NCI-H1105 treated with DMSO at 0.1 percent for 48 hours (cell line): Measurements from ENCODE around the gene SOX18.

Experiments used
- DNase-seq: peaks from one replicate; lab custom pipeline; 2025; lab: John Stamatoyannopoulos, UW

SOX18 gene

DNA sequence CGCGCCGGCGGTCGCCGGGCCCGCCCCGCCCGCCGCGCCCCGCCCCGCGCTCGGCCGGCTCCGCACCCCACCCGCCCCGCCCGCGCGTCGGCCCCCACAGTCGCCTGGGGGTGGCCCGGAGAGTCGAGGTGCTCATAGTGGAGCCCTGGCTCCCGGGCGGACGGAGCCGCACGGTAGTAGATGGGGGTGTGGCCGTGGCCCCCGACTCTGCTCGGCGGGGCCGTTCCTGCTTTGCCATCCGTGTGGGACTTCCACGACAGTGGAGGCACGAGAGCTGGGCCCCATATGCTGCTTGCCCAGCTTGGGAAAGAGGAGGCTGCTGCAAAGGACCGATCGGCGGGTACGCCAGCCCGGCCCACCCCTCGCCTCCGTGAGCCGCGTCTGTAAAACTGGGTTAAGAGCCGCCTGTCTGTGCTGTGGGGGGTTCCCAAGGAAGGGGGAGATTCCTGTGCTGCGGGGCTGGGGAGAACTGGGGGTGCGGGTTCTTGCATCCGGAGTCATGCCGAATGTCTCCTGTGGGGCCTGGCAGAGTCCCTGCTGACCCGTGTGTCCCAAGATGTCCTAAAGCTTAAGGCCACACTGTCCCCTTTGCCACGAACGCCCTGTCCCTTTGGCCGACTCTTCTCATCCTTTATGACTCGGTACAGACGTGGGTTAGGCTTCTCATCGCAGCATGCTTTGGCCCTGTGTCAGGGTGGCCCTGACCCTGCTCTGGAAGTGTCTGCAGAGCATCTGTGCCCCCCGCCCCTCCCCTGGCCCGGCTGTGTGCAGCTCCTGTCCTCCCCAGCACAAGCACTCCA is 30.8 kb upstream of the SOX18 start, which contains the start of gene OPRL1:
Gene OPRL1 (plus strand): TSS at position 70 of the 800 bp plus-strand sequence. CDS start 12,639 bp downstream, outside the sequence.
- no peak for DNase-seq

DNA sequence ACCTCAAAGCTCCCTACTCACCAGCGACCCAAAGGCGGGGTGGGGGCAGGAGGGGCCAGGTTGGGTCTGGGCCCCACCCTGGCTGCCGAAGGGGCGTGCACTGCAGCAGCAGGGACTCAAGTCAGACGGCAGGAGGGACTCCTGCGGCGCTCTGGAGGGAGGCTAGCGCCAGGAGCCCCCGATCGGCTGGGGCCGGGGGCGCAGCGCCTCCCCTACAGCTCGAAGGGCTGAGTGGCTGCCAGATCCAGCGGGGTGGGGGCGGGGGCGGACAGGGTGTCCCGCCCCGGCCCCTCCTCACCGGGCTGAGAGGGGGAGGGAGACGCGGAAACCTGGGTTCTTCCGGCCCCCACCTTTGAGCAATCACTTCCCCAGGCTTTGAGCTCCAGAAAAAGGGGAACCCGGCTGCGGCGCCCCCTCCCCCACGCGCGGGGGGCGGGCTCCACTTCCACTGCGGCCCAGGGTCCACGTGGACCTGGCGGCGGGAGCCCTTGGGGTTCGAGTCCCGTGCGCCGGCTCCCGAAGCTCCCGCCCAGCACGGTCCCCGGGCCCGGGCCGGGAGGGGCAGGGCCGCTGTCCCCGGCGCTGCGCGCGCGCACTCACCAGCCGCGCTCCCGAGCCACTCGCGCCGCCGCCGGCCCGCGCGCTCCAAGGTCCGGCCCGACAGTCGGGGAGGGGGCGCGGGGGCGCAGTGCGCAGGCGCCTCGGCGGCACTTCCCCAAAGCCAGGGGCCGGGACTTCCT is 30.0 kb upstream of the SOX18 start, which contains the start of gene RGS19:
Gene RGS19 (minus strand): TSS at position 246 of the 740 bp plus-strand sequence. CDS start 2,632 bp downstream, outside the sequence.
- DNase-seq, result peak; percentile 28

DNA sequence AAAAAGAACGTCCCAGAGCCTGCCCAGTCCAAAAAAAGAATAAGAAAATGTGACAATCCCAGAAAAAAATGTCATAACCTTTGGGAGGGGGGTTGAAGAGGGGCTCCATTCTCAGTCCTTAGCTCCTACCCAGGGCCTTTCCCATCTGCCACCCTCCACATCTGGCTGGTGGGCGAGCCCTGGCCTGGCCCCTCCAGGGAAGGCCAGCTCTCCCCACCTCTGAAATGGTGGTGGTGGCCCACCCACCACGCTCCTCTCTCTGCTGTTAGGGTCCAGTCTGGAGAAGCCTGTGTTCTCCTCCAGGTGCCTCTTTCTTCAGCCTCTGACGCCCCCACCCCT is 29.5 kb upstream of the SOX18 start:
- no peak for DNase-seq

DNA sequence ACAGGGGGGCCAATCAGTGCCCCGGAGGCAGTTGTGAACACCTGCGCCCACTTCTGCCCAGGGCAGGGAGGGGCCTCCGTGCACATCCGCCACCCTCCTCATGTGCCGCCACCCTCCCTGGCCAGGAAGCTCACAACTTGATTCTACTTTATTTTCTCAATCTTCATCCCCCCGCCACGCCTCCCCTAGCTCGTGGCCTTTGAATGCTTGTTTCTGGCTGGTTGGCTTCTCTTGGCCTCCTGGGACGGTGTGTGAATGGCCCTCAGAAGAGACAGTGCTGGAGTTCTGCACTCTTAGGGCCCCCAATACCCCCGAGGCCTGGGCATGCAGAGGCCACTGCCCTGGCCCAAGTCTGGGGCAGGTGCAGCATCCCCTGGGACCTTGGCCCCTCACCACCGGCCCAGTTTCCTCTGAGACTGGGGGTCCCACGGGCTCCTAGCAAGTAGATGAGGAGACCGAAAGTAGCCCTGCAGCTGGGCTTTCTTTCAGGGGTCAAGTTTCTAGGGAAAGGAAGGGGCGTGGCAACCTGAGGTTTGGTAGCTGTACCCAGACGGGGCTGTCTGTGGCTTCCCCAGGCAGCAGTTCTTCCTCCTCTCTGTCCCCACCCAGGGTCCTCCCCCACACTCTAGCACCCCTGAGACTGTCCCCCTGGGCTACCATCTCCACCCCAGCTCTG is 28.6 kb upstream of the SOX18 start:
- DNase-seq, result no peak

DNA sequence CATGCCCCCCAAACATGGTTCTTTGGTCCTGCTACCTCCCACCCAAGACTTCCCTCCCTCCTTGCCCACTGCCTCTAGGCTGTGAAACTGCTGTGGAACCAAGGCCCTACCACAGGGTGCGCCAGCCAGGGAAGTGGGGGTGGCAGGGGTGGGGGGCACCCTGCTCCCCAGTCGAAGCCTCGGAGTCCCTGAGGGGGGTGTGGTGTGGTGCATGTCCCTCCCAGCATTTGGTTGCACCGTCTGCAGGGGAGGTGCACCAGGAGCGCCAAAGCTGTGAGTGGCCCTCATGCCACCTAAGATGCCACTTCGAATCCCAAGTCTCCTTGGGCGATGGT is 28.1 kb upstream of the SOX18 start:
- DNase-seq, result no peak

DNA sequence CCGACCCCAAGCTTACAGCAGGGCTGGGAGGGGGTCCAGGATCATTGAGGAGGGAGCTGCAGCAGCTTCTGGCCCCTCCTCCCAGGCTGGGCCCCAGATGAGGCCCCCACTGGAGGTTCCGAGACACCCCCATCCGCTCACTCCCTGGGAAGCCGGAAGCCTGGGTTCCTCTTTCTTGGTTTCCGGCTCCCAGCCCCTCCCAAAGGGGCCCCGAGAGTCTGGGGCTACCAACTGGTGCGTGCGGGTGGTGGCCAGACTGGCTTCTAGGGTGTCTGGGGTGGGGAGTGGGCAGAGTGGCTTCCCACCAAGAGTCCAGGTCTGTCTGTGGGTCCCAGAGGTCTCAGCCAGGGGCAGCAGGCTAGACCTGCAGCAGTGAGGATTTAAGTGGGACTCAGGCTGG is 27.7 kb upstream of the SOX18 start:
- DNase-seq, result no peak

DNA sequence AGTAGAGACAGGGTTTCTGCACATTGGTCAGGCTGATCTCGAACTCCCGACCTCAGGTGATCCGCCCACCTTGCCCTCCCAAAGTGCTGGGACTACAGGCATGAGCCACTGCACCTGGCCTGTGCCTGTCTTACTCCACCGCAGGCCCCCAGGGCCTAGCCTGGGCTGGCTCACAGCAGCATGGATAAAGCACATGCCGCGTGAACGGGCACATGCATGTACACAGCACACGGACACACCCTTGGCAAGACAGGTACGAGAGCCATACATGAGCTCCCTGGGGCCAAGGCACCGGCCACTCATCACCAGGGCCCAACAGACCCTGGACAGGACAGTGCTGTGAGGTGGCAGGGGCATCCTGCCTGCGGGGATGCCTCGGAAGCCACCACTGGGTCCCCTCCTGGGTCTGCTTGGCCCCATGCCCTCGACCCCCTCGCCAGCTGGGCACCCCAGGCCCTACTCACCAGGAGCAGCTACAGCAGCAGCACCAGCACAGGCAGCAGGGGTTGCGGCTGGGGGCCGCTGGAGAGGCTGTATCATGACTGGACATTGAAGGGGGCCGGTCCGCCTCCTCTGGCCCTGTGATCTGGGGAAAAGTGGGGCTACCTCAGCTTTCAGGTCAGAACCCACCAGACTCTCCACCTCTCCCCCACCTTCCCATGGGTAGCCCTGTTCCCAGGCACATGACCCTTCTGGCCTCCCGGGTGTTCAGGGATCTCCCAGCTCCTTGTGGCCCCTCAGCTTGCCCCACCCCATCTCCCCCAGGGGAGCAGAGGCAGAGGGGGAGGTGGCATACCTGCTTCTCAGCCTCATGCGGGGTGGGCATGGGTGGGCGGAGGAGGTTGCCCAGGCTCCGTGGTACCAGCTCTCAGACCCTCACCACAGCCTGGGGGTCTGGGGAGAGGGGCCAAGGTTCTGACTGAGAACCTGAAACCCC is 26.9 kb upstream of the SOX18 start:
- DNase-seq, result no peak

DNA sequence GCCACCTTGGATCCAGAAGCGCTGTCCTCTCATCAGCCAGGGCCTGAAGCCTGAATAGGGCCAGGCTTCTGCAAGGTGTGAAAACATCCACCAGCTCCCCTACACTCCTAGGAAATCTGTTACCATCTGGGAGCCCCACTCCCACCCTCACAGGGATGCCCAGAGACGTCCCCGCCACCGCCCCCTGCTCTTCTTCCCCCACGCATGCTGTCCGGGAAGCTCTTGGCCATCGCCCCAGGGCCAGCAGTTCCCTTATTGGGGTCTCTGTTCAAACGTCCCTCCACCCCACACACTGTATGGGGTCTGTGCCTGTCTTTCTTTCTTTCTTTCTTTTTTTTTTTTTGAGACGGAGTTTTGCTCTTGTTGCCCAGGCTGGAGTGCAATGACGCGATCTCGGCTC is 26.1 kb upstream of the SOX18 start:
- no peak for DNase-seq

DNA sequence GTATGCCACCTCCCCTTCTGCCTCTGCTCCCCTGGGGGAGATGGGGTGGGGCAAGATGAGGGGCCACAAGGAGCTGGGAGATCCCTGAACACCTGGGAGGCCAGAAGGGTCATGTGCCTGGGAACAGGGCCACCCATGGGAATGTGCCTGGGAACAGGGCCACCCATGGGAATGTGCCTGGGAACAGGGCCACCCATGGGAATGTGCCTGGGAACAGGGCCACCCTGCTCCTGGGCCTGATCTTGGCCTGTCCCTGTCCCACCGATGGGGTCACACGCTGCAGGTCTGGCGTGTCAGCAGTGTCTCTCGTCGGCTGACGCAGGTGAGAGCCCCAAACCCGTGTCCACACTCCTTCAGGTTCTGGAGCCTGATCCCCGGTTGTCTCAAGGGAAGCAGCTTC is 25.5 kb upstream of the SOX18 start:
- no peak for DNase-seq

DNA sequence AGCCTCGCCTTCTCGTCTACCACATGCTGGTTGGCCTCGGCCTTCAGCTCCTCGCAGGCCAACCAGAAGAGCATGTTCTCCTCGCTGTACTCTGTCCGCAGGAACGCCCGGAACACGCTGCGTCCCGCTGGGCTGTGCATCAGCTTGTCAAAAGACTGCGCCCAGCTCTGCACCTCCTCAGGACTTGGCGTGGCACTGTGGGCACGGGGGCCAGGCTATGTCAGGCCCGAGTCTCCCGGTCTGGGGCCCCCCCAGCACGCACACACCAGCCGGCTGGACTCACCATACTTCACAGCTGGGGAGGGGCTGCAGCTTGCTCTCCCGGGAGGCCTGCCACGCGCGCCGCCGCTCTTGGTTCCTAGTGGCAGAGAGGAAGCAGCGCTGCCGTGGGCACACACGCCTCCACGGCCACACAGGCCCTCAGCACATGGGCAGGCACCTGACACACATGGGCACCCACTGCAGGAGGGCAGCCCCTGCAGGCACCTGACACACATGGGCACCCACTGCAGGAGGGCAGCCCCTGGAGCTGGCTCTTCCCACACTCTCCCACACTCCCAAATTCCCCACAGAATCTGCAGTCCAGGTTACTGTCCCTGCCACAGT is 24.8 kb upstream of the SOX18 start:
- no peak for DNase-seq

DNA sequence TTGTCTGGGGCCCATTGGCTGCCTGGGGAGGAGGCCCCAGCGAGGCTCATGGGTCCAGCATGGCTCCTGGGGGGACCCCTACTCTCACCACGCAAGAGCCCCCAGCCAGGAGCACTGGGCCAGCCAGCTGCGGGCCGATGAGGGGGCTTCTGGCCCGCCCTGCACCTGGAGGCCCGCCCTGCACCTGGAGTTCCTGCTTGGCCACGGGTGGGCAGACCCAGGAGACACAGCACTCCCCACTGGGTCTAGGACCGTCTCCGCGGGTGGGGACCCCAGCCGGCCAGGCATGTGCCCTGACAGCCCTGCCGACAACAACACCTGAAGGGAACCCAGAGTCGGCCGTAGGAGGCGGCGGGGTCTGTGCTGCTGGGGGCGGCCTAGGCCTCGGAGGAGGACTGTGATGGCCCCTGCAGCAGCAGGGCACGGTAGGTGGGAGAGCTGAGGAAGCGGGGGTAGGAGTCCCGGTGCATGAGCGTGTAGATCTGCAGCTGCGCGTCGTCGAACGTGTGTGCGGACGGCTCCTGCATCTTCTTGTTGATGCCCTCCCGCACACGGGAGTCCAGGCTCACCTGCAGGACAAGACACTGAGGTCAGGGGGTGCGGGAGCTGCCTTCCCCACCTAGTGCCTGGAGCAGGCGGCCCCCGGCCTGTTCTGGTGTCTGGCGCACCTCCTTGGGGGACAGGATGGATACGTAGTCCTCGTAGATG is 24.2 kb upstream of the SOX18 start:
- no peak for DNase-seq

DNA sequence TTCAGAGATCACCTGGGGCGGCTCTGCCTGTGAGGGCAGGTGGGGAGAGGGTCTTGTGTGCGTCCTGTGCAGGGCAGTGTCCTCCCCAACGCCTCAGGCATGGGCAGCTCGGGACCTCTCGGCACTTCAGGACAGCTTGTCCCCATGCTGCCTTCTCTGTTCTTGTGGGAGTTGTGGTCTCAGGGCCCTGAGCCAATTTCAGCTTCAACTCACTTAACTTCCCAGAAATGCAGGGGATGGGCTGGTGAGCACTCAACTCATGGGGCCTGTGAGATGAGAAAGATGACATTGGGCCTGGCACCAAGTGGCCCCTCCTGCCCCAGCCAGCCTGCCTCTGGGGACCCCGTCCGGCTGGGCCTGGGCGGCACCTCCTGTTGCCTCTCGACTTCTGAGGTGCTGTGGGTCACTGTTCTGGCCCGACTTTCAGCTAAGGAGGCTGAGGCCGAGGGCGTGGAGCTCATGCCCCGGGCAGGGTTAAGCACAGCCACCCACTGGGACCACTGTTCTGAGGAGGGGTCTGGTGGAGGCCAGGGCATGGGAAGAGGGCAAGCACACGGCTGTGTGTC is 23.1 kb upstream of the SOX18 start:
- DNase-seq, result no peak

DNA sequence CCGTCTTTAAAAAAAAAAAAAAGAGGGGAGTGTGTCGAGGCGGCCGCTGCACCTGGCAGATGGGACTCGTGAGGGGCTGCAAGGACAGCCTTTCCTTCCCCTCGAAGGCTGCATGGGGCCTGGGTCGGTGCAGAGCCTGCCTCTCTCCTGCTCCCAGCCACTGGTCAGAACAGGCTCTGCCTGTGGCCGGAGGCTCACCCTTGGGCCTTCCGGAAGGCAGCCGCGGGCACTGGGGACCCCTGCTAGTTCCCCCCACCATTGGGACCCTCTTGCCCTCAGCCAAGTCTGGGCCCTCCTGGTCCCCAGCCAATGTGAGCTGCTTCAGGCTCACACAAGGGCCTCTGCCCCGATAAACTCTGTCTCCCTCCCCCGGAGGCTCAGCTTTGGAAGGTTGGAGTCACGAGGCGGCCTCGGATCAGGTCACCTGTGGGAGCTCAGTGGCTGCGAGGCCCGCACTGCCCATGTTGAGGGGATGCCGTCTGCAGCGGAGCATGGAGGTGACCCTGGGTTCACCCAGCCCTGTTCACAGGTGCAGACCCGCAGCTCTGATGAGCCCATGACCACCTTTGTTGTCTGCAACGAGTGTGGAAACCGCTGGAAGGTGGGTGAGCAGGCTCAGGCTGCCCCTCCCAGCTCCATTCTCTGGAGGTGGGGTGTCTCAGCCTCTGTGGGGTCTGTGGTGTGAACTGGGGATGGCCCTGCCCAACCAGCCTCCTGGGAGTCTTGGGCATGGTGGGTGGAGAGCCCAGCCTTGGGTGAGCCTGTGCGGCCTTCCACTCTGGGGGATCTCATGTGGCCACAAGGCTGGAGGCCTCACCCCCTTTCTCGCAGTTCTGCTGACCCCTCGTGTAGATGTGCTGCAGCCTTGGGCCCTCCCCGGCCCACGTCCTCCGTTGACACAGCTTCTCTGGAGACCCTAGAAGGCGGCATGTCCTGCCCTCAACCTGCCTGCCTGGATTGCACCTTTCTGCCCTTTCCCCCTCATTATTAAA is 22.2 kb upstream of the SOX18 start:
- DNase-seq, result no peak

DNA sequence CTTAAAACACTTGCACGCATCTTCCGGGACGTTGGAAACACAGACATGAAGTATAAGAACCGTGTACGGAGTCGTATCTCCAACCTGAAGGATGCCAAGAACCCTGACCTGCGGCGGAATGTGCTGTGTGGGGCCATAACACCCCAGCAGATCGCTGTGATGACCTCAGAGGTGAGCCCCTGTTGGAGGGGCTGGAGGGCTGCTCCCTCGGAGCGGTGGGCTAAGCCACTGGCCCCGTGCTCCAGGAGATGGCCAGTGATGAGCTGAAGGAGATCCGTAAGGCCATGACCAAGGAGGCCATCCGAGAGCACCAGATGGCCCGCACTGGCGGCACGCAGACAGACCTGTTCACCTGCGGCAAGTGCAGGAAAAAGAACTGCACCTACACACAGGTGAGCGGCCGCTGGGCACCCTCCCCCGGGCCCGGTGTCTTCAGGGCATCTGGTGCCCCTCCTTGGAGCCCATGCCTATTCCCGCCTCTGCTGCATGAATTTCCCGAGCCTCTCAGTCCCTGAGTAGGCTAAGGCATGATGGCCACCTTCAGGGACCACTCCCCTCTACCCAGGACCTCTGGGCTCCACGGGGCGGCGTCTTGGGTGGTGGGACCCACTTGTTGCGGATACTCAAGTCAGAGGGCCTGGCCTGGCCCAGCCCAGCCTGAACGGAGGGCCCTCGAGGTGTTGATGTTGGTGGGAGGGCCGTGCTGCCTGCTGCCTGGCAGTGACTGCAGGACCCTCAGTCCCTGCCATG is 21.0 kb upstream of the SOX18 start:
- DNase-seq, result no peak

DNA sequence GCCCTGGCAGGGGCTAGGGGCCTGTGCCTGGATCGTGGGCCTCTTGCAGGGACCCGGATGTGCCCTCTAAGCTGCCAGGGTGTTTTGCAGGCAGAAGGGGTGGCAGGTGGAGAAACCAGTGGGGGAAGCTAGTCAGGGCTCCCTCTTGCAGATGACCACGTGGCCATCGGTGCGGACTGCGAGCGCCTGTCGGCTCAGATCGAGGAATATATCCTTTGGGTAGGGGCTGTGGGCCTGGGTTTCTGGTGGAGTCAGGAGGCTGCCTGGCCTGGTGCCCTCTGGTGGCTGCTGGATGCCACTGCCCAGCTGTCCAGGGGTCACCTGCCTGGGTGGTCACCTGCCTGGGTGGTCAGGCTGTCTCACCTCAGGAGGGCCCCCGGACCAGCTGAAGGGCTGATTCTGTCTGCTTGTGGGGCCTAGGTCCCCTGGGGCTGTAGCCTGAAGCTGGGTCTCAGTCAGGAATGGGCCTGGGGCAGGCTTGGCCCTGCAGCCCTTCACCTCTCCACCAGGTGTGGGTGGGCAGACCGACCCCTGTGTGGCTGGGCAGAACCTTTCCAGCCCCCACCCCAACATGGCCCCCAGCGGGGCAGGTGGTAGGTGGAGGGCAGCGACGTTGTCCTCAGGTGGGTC is 20.3 kb upstream of the SOX18 start:
- DNase-seq, result peak; percentile 7

DNA sequence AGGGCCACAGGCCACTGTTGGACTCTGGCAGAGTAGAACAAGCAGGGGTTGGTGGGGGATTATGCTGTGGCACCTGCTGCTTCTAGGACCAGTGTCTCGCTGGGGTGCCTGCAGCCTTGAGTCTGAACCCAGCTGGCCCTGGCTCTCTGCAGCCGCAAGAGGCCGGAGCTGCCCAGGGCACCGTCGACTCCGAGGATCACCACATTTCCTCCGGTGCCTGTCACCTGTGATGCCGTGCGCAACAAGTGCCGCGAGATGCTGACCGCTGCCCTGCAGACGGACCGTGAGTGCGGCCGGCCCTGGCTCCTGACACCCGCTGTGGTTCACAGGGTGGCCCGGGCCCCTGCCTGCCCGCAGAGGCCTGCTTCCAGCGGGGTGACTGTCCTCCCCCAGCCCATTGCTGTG is 19.8 kb upstream of the SOX18 start:
- DNase-seq, result no peak

DNA sequence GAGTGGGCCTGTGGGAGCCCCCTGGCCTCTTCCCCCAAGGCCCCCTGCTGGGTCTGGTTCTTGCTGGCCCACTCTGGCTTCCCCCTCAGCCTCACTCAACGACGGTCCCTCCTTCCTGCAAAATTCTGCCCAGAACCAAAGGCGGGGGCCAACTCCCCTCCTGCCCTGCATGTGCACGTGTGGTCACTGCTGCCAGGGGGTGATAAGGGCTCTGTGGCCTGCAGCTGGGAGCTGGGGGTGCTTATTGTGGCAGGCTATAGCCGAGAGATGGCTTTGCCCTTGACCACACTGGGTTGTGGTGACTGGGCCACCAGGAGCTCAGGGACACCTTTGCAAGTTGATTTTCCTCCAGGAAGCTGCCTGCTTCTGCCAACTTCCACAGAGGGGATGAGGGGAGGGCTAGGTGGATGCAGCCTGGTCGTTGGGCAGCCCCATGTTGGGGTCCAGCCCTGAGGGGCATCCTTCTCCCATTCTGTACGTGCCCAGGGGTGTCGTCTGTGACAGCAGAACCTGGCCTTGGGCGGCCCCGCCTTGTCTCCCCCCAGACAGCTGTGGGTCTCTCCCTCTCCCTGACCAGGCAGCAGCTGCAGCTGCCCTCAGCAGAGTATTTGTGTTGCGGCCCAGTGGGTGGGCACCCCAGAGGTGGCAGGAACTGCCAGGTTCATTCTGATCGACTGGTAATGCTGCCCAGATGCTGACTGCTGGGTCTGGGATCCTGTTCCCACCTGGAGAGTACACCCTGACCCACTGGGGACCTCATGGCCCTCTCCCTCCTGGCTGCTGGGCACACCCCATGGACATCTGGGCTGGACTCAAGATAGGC is 19.2 kb upstream of the SOX18 start:
- no peak for DNase-seq
